ENCODE results near the gene TUBE1.

- no peak for TF ChIP-seq CTCF (IDR thresholded peaks at IDR 0.05)
- TF ChIP-seq EZH2 (IDR thresholded peaks at IDR 0.05): no peak
- no peak for TF ChIP-seq EZH2phosphoT487 (IDR thresholded peaks at IDR 0.05)
Measured at GRCh38 chr6:112109262-112109661, 22.0 kb upstream of the TUBE1 start.
